ENCODE results near the gene GLIS1.

DNA sequence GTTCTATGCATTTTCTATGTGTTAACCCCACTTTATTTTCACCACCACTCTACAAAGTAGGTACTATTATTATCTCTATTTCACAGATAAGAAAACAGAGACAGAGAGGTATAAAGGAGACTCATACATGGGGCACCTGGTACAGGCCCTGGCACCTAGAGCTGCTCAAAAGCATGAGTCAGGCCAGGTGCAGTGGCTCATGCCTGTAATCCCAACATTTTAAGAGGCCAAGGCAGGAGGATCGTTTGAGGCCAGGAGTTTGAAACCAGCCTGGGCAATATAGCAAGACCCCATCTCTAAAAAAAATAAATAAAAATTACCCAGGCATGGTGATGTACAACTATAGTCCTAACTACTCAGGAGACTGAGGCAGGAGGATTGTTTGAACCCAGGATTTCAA lies 35.8 kb downstream of the GLIS1 start:
- no peak for TF ChIP-seq CBX5 (IDR thresholded peaks at IDR 0.05; ENCODE audit: low read depth, low read length)
- TF ChIP-seq, protein P1, sequence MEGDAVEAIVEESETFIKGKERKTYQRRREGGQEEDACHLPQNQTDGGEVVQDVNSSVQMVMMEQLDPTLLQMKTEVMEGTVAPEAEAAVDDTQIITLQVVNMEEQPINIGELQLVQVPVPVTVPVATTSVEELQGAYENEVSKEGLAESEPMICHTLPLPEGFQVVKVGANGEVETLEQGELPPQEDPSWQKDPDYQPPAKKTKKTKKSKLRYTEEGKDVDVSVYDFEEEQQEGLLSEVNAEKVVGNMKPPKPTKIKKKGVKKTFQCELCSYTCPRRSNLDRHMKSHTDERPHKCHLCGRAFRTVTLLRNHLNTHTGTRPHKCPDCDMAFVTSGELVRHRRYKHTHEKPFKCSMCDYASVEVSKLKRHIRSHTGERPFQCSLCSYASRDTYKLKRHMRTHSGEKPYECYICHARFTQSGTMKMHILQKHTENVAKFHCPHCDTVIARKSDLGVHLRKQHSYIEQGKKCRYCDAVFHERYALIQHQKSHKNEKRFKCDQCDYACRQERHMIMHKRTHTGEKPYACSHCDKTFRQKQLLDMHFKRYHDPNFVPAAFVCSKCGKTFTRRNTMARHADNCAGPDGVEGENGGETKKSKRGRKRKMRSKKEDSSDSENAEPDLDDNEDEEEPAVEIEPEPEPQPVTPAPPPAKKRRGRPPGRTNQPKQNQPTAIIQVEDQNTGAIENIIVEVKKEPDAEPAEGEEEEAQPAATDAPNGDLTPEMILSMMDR (IDR thresholded peaks at IDR 0.05; ENCODE audit: control extremely low read depth in 1 of 3, insufficient read depth in 1 of 3, low read depth in 1 of 3, low read length in 3 of 3): no peak
- TF ChIP-seq, protein P2, sequence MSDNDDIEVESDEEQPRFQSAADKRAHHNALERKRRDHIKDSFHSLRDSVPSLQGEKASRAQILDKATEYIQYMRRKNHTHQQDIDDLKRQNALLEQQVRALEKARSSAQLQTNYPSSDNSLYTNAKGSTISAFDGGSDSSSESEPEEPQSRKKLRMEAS (IDR thresholded peaks at IDR 0.05): no peak
- no peak for TF ChIP-seq PHF8 (conservative IDR thresholded peaks at IDR 0.05; ENCODE audit: low read depth, low read length)
- no peak for TF ChIP-seq TEAD4 (IDR thresholded peaks at IDR 0.05; ENCODE audit: low read depth, low read length)
- TF ChIP-seq YY1 (IDR thresholded peaks at IDR 0.05; ENCODE audit: low read depth, low read length): no peak
- no peak for TF ChIP-seq EZH2 (IDR thresholded peaks at IDR 0.05; ENCODE audit: low read depth, low read length, severe bottlenecking)
- no peak for TF ChIP-seq SRF (IDR thresholded peaks at IDR 0.05; ENCODE audit: low read depth, low read length)
- TF ChIP-seq SP2 (IDR thresholded peaks at IDR 0.05; ENCODE audit: low read length): no peak
- TF ChIP-seq POLR2A (IDR thresholded peaks at IDR 0.05; ENCODE audit: control extremely low read depth in 1 of 2, low read depth in 2 of 2, low read length in 2 of 2): no peak
- TF ChIP-seq, protein P3, sequence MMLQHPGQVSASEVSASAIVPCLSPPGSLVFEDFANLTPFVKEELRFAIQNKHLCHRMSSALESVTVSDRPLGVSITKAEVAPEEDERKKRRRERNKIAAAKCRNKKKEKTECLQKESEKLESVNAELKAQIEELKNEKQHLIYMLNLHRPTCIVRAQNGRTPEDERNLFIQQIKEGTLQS (IDR thresholded peaks at IDR 0.05; ENCODE audit: insufficient read depth, low read depth, low read length): no peak
- TF ChIP-seq EP300 (IDR thresholded peaks at IDR 0.05; ENCODE audit: borderline replicate concordance in 1 of 2, low read depth in 2 of 2, low read length in 2 of 2): no peak
- no peak for TF ChIP-seq HDAC6 (IDR thresholded peaks at IDR 0.05; ENCODE audit: low read depth, low read length)
- no peak for TF ChIP-seq KDM1A (IDR thresholded peaks at IDR 0.05; ENCODE audit: borderline replicate concordance, low read length)

All from H1 (cell line).